ENCODE measurements around the gene PKN1.

- TF ChIP-seq, protein P1, sequence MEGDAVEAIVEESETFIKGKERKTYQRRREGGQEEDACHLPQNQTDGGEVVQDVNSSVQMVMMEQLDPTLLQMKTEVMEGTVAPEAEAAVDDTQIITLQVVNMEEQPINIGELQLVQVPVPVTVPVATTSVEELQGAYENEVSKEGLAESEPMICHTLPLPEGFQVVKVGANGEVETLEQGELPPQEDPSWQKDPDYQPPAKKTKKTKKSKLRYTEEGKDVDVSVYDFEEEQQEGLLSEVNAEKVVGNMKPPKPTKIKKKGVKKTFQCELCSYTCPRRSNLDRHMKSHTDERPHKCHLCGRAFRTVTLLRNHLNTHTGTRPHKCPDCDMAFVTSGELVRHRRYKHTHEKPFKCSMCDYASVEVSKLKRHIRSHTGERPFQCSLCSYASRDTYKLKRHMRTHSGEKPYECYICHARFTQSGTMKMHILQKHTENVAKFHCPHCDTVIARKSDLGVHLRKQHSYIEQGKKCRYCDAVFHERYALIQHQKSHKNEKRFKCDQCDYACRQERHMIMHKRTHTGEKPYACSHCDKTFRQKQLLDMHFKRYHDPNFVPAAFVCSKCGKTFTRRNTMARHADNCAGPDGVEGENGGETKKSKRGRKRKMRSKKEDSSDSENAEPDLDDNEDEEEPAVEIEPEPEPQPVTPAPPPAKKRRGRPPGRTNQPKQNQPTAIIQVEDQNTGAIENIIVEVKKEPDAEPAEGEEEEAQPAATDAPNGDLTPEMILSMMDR (IDR thresholded peaks at IDR 0.05): no peak
- no peak for TF ChIP-seq POLR2AphosphoS5 (IDR thresholded peaks at IDR 0.05)
- no peak for TF ChIP-seq EP300 (IDR thresholded peaks at IDR 0.05)
- no peak for TF ChIP-seq POLR2A (IDR thresholded peaks at IDR 0.05)
Measured at GRCh38 chr19:14494411-14494810, 61.3 kb downstream of the PKN1 start.
